H1 (cell line): ENCODE data around the gene PPP1R13B. TPM values are rescaled to one million over a fixed set of nuclear protein-coding genes. Genes with fewer than 3 reads are reported as not detected.
A peak's percentile ranks its signal among the peaks of the same experiment; 100 is the strongest.

ENCODE experiments used
- CTCF ChIA-PET: fragments of 300-600 bp; sonication (Branson Sonifier 250); formaldehyde crosslinking; loops from one replicate; lab custom pipeline; 2021; ENCODE audit not compliant: partially characterized antibody; lab: Charles Lee
- POLR2A ChIA-PET: fragments of 300-600 bp; sonication (Branson Sonifier 250); formaldehyde crosslinking; loops from one replicate; lab custom pipeline; 2021; ENCODE audit warnings: inconsistent platforms; ENCODE audit not compliant: partially characterized antibody; lab: Charles Lee
- DNase-seq, 2 experiments: peaks; one replicate each; pipeline versions ENCODE4 v3.0.0 to v3.0.0-alpha.2; 2010 to 2022; ENCODE audit warnings: low spot score in 2 of 2, low read depth in 1 of 2, mixed read lengths in 1 of 2
- FAIRE-seq: peaks from 2 replicates; lab custom pipeline; 2011; peaks lifted over from hg19 to GRCh38; lab: Jason Lieb, UNC
- H2AFZ ChIP-seq: 2 replicates; pipeline ENCODE4 v1.8.1; 2012; ENCODE audit warnings: low read length, inconsistent platforms
- H2AK5ac ChIP-seq: 2 replicates; pipeline ENCODE4 v1.6.1; 2013; ENCODE audit warnings: low read depth, low read length
- H2BK120ac ChIP-seq: replicated peaks from 2 replicates; pipeline ENCODE3; 2013; ENCODE audit warnings: low read depth, low read length, inconsistent platforms
- H2BK12ac ChIP-seq: 2 replicates; pipeline ENCODE4 v1.6.1; 2013; ENCODE audit warnings: low read depth, low read length
- H2BK15ac ChIP-seq: 2 replicates; pipeline ENCODE4 v1.6.1; 2013; ENCODE audit warnings: low read length
- H2BK20ac ChIP-seq: 2 replicates; pipeline ENCODE4 v1.6.1; 2013; ENCODE audit warnings: low read length
- H2BK5ac ChIP-seq: 2 replicates; pipeline ENCODE4 v1.6.1; 2013; ENCODE audit warnings: low read depth, low read length
- H3K14ac ChIP-seq: 2 replicates; pipeline ENCODE4 v1.6.1; 2013; ENCODE audit warnings: inconsistent platforms; ENCODE audit not compliant: insufficient read length
- H3K18ac ChIP-seq: 2 replicates; pipeline ENCODE4 v1.6.1; 2013; ENCODE audit warnings: low read length; ENCODE audit errors: extremely low read depth
- H3K23ac ChIP-seq: 2 replicates; pipeline ENCODE4 v1.6.1; 2013; ENCODE audit warnings: inconsistent platforms; ENCODE audit not compliant: insufficient read length
- H3K23me2 ChIP-seq: 2 replicates; pipeline ENCODE4 v1.6.1; 2013; ENCODE audit warnings: low read depth, low read length
- H3K27ac ChIP-seq: 2 replicates; pipeline ENCODE4 v1.6.1; 2011; ENCODE audit warnings: low read depth, low read length, inconsistent platforms
- H3K27me3 ChIP-seq, 4 experiments: replicated peaks in 1 of 4; 1 replicate in 1 of 4; 2 replicates in 3 of 4; pipeline versions ENCODE4 v1.6.1 to v1.8.1; 2011 to 2013; ENCODE audit warnings: low read length in 3 of 4, mild to moderate bottlenecking in 3 of 4, inconsistent platforms in 2 of 4, mixed read lengths in 2 of 4, moderate library complexity in 1 of 4; ENCODE audit not compliant: control insufficient read depth in 3 of 4, insufficient read depth in 3 of 4; ENCODE audit errors: extremely low read depth in 1 of 4
- H3K36me3 ChIP-seq, 4 experiments: 2 replicates each; pipeline versions ENCODE4 v1.6.1 to v1.8.1; 2011 to 2013; ENCODE audit warnings: mild to moderate bottlenecking in 4 of 4, low read length in 3 of 4, moderate library complexity in 2 of 4, control low read depth in 1 of 4, inconsistent platforms in 1 of 4; ENCODE audit not compliant: insufficient read depth in 4 of 4, control insufficient read depth in 2 of 4
- H3K4ac ChIP-seq: replicated peaks from 2 replicates; pipeline ENCODE3; 2013; ENCODE audit warnings: low read length, low read depth, mixed read lengths, inconsistent platforms; ENCODE audit not compliant: insufficient read length
- H3K4me1 ChIP-seq, 4 experiments: replicated peaks in 1 of 4; 1 replicate in 1 of 4; 2 replicates in 3 of 4; pipeline versions ENCODE4 v1.6.1 to v1.8.1; 2011 to 2013; ENCODE audit warnings: low read length in 3 of 4, inconsistent platforms in 2 of 4, mixed read lengths in 1 of 4; ENCODE audit not compliant: insufficient read depth in 4 of 4, control insufficient read depth in 3 of 4
- H3K4me2 ChIP-seq, 2 experiments: 2 replicates each; pipeline versions ENCODE4 v1.6.1 to v1.8.1; 2011 to 2013; ENCODE audit warnings: low read depth in 2 of 2, low read length in 2 of 2, control low read depth in 1 of 2, inconsistent platforms in 1 of 2, mild to moderate bottlenecking in 1 of 2; ENCODE audit not compliant: insufficient read depth in 1 of 2
- H3K4me3 ChIP-seq, 4 experiments: fragments of 200-600, 300-600 bp in 1 of 4; sonication (generic), shearing (Covaris generic), sonication (Bioruptor Twin) in 1 of 4; 2 replicates each; pipeline versions ENCODE4 v1.5.1 to v1.8.1; 2011 to 2016; ENCODE audit warnings: low read length in 4 of 4, low read depth in 3 of 4, control low read depth in 2 of 4, inconsistent platforms in 2 of 4, mild to moderate bottlenecking in 2 of 4, mixed read lengths in 1 of 4, moderate library complexity in 1 of 4; ENCODE audit not compliant: insufficient read depth in 2 of 4; ENCODE audit errors: extremely low read depth in 1 of 4
- H3K56ac ChIP-seq: replicated peaks from 2 replicates; pipeline ENCODE3; 2013; ENCODE audit warnings: low read depth, mild to moderate bottlenecking, mixed read lengths, low read length, inconsistent platforms; ENCODE audit not compliant: insufficient read length
- H3K79me1 ChIP-seq: 2 replicates; pipeline ENCODE4 v1.6.1; 2013; ENCODE audit warnings: low read depth, low read length, control low read depth
- H3K79me2 ChIP-seq, 2 experiments: 2 replicates each; pipeline versions ENCODE4 v1.6.1 to v1.8.1; 2012 to 2013; ENCODE audit warnings: low read length in 2 of 2, mild to moderate bottlenecking in 2 of 2, inconsistent platforms in 1 of 2; ENCODE audit not compliant: insufficient read depth in 2 of 2, control insufficient read depth in 1 of 2
- H3K9ac ChIP-seq, 4 experiments: replicated peaks in 1 of 4; 1 replicate in 1 of 4; 2 replicates in 3 of 4; pipeline versions ENCODE4 v1.6.1 to v1.8.1; 2011 to 2013; ENCODE audit warnings: low read depth in 3 of 4, low read length in 3 of 4, control low read depth in 2 of 4, mild to moderate bottlenecking in 2 of 4, moderate library complexity in 2 of 4, inconsistent platforms in 1 of 4; ENCODE audit errors: extremely low read depth in 1 of 4
- H3K9me3 ChIP-seq, 2 experiments: 2 replicates each; pipeline versions ENCODE4 v1.6.1 to v1.8.1; 2012 to 2013; ENCODE audit warnings: mild to moderate bottlenecking in 2 of 2, moderate library complexity in 2 of 2, control low read depth in 1 of 2, inconsistent platforms in 1 of 2, low read depth in 1 of 2, low read length in 1 of 2, mixed read lengths in 1 of 2; ENCODE audit not compliant: insufficient read depth in 2 of 2
- H4K20me1 ChIP-seq, 2 experiments: replicated peaks in 1 of 2; 2 replicates each; pipeline versions ENCODE3 to v1.8.1; 2011 to 2013; ENCODE audit warnings: inconsistent platforms in 2 of 2, low read length in 2 of 2, mild to moderate bottlenecking in 1 of 2; ENCODE audit not compliant: insufficient read depth in 2 of 2, control insufficient read depth in 1 of 2
- H4K5ac ChIP-seq: 2 replicates; pipeline ENCODE4 v1.6.1; 2013; ENCODE audit warnings: low read length, low read depth, mixed read lengths, inconsistent platforms; ENCODE audit not compliant: insufficient read length
- H4K8ac ChIP-seq: 2 replicates; pipeline ENCODE4 v1.8.0; 2013; ENCODE audit warnings: mild to moderate bottlenecking, moderate library complexity, low read length, inconsistent platforms; ENCODE audit not compliant: insufficient read depth; ENCODE audit errors: extremely low read depth
- H4K91ac ChIP-seq: replicated peaks from 2 replicates; pipeline ENCODE3; 2013; ENCODE audit warnings: low read length, mixed read lengths, inconsistent platforms; ENCODE audit not compliant: insufficient read length
- MAX ChIP-seq: IDR thresholded peaks from 2 replicates; pipeline ENCODE4 v1.6.1; 2012; ENCODE audit warnings: inconsistent platforms
- NRF1 ChIP-seq: IDR thresholded peaks from 2 replicates; pipeline ENCODE4 v1.6.1; 2011; ENCODE audit warnings: mild to moderate bottlenecking, low read depth, low read length, improper control_type of control experiment
- RAD21 ChIP-seq, 2 experiments: IDR thresholded peaks in 1 of 2; conservative IDR thresholded peaks in 1 of 2; 2 replicates each; pipeline ENCODE4 v1.6.1; 2011; ENCODE audit warnings: low read depth in 2 of 2, low read length in 2 of 2, improper control_type of control experiment in 1 of 2, inconsistent platforms in 1 of 2, mild to moderate bottlenecking in 1 of 2, moderate library complexity in 1 of 2
- SIRT6 ChIP-seq: IDR thresholded peaks from one replicate; pipeline ENCODE4 v1.7.1; 2012; ENCODE audit warnings: low read length, inconsistent platforms
- WGBS, 2 experiments: shearing (Covaris generic) in 1 of 2; methylation state at CpG; one replicate each; pipeline versions ENCODE4 v1.1.6 to v1.1.7; 2013 to 2015; ENCODE audit warnings: low lambda C conversion rate in 2 of 2, mixed read lengths in 2 of 2, inconsistent platforms in 1 of 2, low coverage in 1 of 2, missing lambda C conversion rate in 1 of 2; ENCODE audit not compliant: insufficient replicate concordance in 2 of 2, insufficient coverage in 1 of 2, insufficient read length in 1 of 2; ENCODE audit errors: extremely low coverage in 1 of 2, missing lambda C conversion rate in 1 of 2; 5-methylcytosine and 5-hydroxymethylcytosine counted together
- polyA plus RNA-seq, 7 experiments: library from polyadenylated mRNA; depleted of rRNA in 3 of 7; stranded (reverse) in 5 of 7; unstranded in 2 of 7; fragments of >200 nt in 5 of 7; fragments of 200-250 nt in 2 of 7; gene quantifications; 1 replicate in 5 of 7; 2 replicates in 1 of 7; 4 replicates in 1 of 7; pipeline versions ENCODE4 v1.2.1 to v1.2.3, GENCODE V29; 2011 to 2013; ENCODE audit warnings: missing spikeins in 2 of 7, mixed read lengths in 2 of 7
- total RNA-seq: library from RNA; stranded (reverse); fragmentation: NEBNext Ultra II Directional; extraction: Animal tissue kit (Norgen Biotek cat#: 25700); gene quantifications from 2 replicates; pipeline ENCODE4 v1.2.1, GENCODE V29; 2021
- TF ChIP-seq, protein P1 (sequence below): IDR thresholded peaks from 2 replicates; pipeline ENCODE4 v1.6.1; 2012; ENCODE audit warnings: low read length, inconsistent platforms
- TF ChIP-seq, protein P2 (sequence below), 3 experiments: IDR thresholded peaks; 1 replicate in 2 of 3; 2 replicates in 1 of 3; pipeline versions ENCODE4 v1.5.1 to v1.6.1; 2011; ENCODE audit warnings: low read length in 3 of 3, mild to moderate bottlenecking in 3 of 3, inconsistent platforms in 2 of 3, low read depth in 1 of 3, moderate library complexity in 1 of 3; ENCODE audit not compliant: insufficient read depth in 1 of 3; ENCODE audit errors: control extremely low read depth in 1 of 3

PPP1R13B gene
- total and polyA plus RNA-seq, 2 of the 8 experiments (the other 6 are each of a cell fraction or from before 2014, with no cell fraction given) = 2.6 to 8.9 TPM

GRCh38 chr14:103886304-103887169 is 39.2 kb upstream of the PPP1R13B start:
- Histone ChIP-seq H2BK5ac (no peak overlapping the region), H3K23ac (no peak overlapping the region), H2BK12ac (0 out of 2 replicates have a peak overlapping the region, but pooled peaks have one; percentile 50), H4K91ac (no peak overlapping the region), H3K27ac (no peak overlapping the region), H3K27me3 (no peaks in the 10 kb centered on the region), H4K8ac (peak overlapping the region; percentile 43; the same call in 1 of the 2 replicates), H2AK5ac (no peak overlapping the region), H3K79me2 (no peaks in the 10 kb centered on the region), H3K14ac (no peak overlapping the region), H2BK120ac (no peak overlapping the region), H2AFZ (peak overlapping the region; percentile 89), H2BK20ac (no peak overlapping the region), H3K4me1 (peaks cover 0 to 9% (median 3%) of the 10 kb centered on the region in 4 experiments; a peak in 3 of 7 replicates), H3K18ac (no peak overlapping the region), H3K4ac (no peak overlapping the region), H4K5ac (no peak overlapping the region), H3K79me1 (no peaks in the 10 kb centered on the region), H2BK15ac (no peak overlapping the region), H3K9ac (no peak overlapping the region), H4K20me1 (peaks cover 0 to 3% of the 10 kb centered on the region in 2 experiments), H3K23me2 (no peaks in the 10 kb centered on the region), H3K4me2 (peak overlapping the region in 1 of 2 experiments; percentile 30; a peak in 2 of 4 replicates), H3K4me3 (no peak overlapping the region), H3K9me3 (no peaks in the 10 kb centered on the region), H3K36me3 (no peaks in the 10 kb centered on the region), H3K56ac (no peak overlapping the region)
- no peak for FAIRE-seq
- no peak for DNase-seq
- WGBS, 2 experiments = 57% methylated on average over 26 of the region's 27 CpGs; no CpG with 5 or more reads in 1 of the 2 experiments
- ChIA-PET POLR2A (no interaction called here), CTCF (interaction anchor here (0.5 to 3.8 kb wide), 18 partner anchors 9 to 700 kb away, joined by 3 to 31 read pairs (median 4); no protein-coding TSS in a partner anchor)
- TF ChIP-seq, protein P1, sequence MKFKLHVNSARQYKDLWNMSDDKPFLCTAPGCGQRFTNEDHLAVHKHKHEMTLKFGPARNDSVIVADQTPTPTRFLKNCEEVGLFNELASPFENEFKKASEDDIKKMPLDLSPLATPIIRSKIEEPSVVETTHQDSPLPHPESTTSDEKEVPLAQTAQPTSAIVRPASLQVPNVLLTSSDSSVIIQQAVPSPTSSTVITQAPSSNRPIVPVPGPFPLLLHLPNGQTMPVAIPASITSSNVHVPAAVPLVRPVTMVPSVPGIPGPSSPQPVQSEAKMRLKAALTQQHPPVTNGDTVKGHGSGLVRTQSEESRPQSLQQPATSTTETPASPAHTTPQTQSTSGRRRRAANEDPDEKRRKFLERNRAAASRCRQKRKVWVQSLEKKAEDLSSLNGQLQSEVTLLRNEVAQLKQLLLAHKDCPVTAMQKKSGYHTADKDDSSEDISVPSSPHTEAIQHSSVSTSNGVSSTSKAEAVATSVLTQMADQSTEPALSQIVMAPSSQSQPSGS = no peak
- TF ChIP-seq SIRT6 = no peak
- no peak for TF ChIP-seq NRF1
- TF ChIP-seq MAX = no peak
- peak; percentile 8 to 29; a peak in 3 of 4 replicates for TF ChIP-seq RAD21 (IDR thresholded peaks at IDR 0.05 in 1 of 2, conservative IDR thresholded peaks at IDR 0.05 in 1 of 2; ENCODE audit: low read depth in 2 of 2, low read length in 2 of 2)
- TF ChIP-seq, protein P2, sequence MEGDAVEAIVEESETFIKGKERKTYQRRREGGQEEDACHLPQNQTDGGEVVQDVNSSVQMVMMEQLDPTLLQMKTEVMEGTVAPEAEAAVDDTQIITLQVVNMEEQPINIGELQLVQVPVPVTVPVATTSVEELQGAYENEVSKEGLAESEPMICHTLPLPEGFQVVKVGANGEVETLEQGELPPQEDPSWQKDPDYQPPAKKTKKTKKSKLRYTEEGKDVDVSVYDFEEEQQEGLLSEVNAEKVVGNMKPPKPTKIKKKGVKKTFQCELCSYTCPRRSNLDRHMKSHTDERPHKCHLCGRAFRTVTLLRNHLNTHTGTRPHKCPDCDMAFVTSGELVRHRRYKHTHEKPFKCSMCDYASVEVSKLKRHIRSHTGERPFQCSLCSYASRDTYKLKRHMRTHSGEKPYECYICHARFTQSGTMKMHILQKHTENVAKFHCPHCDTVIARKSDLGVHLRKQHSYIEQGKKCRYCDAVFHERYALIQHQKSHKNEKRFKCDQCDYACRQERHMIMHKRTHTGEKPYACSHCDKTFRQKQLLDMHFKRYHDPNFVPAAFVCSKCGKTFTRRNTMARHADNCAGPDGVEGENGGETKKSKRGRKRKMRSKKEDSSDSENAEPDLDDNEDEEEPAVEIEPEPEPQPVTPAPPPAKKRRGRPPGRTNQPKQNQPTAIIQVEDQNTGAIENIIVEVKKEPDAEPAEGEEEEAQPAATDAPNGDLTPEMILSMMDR (IDR thresholded peaks at IDR 0.05; ENCODE audit: control extremely low read depth in 1 of 3, insufficient read depth in 1 of 3, low read depth in 1 of 3, low read length in 3 of 3) = peak in 1 of 3 experiments; percentile 55; a peak in 2 of 4 replicates
